ENCODE results near the gene MMP25.

Gene MMP25

DNA sequence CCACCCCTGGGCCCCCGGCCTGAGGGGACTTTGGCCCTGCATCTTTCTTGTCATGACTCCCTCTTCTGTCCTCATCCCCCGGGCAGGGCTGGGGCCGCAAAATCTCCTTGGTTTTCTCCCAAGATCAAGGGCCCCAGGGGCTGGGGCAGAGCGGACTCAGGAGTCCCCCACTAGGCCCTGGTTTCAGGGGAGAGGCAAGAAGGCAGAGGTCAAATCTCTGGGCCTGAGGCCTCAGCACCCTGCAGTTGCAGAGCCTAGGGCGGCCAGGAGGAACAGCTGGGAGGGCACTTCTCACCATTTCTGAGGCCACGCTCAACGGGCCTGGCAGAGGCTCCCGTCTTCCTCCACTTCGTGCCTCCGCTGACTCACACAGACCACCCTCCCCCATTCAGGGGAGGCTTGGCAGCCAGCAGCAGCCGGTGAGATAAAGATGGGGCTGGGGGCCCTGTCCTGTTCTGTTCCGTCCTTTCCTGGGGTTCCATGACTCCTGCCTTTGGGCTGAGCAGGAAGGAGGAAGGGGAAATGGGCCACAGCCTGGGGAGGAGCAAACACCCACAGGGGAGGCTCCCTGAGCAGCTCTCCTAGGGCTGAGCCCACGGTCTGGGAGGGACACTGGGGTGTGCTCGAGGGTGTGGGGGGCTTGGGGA lies 40.4 kb downstream of the MMP25 start:
- Histone ChIP-seq H3K9me3 (ENCODE audit: control insufficient read depth, insufficient read depth, low read length) (no peaks in the 10 kb centered on the region), H3K27me3 (ENCODE audit: control insufficient read depth, low read length) (no peaks in the 10 kb centered on the region), H3K4me3 (ENCODE audit: low read length) (no peak overlapping the region), H3K4me1 (ENCODE audit: control insufficient read depth, low read length) (no peaks in the 10 kb centered on the region), H3K4me2 (ENCODE audit: low read length) (no peak overlapping the region), H3K9me2 (replicated peaks; ENCODE audit: control insufficient read depth, low read length) (no peaks in the 10 kb centered on the region), H3K79me2 (ENCODE audit: control insufficient read depth, low read length) (no peaks in the 10 kb centered on the region), H3K27ac (ENCODE audit: low read depth, low read length) (no peak overlapping the region), H3F3A (ENCODE audit: control insufficient read depth, insufficient read depth) (no peaks in the 10 kb centered on the region), H4K20me1 (ENCODE audit: control insufficient read depth, insufficient read depth, low read depth, low read length) (no peaks in the 10 kb centered on the region), H3K36me3 (ENCODE audit: control insufficient read depth, low read length) (no peaks in the 10 kb centered on the region)
- TF ChIP-seq CTCF (IDR thresholded peaks at IDR 0.05; ENCODE audit: low read depth, low read length, poor library complexity, severe bottlenecking) (no peak), EZH2phosphoT487 (IDR thresholded peaks at IDR 0.05; ENCODE audit: borderline replicate concordance, low read length) (no peak)

DNA sequence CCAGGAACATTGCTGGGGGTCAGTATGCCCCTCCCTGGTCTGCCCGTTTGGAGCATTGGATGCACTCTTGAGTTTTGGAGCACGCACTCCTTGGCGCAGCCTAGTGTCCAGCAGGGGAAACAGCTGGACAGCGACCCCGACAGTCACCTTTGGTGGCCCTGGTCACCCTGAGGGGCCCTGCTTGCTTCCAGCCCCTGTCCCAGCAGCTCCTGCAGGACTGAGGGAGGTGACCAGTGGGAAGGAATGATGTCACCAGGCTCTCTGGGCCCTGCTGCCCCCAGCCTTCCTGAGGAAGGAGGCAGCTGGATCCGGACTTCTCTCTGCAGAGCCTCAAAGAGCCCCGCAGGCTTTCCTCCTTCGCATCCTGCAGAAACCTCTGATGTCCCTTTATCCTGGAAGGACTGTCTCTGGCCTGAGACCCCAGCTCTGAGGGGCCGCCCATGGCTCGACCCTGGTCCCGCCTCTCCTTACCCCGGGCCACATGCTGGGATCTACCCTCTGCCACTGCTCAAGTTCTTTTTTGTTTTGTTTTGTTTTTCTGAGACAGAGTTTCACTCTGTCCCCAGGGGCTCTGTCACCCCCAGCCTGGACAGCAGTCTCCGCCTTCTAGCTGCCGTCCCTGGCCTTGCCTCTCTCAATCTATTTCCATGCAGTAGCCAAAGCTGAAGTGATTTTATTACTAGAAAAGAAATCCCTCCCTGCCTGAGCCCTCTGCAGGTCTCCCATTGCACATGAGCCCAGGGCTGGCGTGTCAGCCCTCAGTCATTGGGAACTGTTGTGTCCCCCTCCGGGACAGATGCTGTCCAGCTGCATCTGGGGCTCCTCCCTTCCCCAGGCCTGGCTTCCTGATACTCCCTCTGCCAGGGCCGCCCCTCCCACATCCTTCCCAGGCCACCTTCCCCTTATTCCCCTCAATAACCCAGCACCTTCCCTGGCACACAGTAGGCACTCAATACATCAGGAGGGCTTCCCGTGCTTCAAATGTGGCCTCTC lies 41.2 kb downstream of the MMP25 start:
- Histone ChIP-seq H3K9me2 (replicated peaks; ENCODE audit: control insufficient read depth, low read length) (no peaks in the 10 kb centered on the region), H3K36me3 (ENCODE audit: control insufficient read depth, low read length) (no peaks in the 10 kb centered on the region), H3K9me3 (ENCODE audit: control insufficient read depth, insufficient read depth, low read length) (no peaks in the 10 kb centered on the region), H3K27me3 (ENCODE audit: control insufficient read depth, low read length) (no peaks in the 10 kb centered on the region), H3K4me1 (ENCODE audit: control insufficient read depth, low read length) (peaks cover 1% of the 10 kb centered on the region), H3K4me2 (ENCODE audit: low read length) (no peak overlapping the region), H3F3A (ENCODE audit: control insufficient read depth, insufficient read depth) (no peaks in the 10 kb centered on the region), H3K79me2 (ENCODE audit: control insufficient read depth, low read length) (no peaks in the 10 kb centered on the region), H4K20me1 (ENCODE audit: control insufficient read depth, insufficient read depth, low read depth, low read length) (no peaks in the 10 kb centered on the region), H3K4me3 (ENCODE audit: low read length) (no peak overlapping the region), H3K27ac (ENCODE audit: low read depth, low read length) (no peak overlapping the region)
- no peak for TF ChIP-seq CTCF (IDR thresholded peaks at IDR 0.05; ENCODE audit: low read depth, low read length, poor library complexity, severe bottlenecking)
- no peak for TF ChIP-seq EZH2phosphoT487 (IDR thresholded peaks at IDR 0.05; ENCODE audit: borderline replicate concordance, low read length)

GRCh38 chr16:3088450-3088849 lies 42.1 kb downstream of the MMP25 start:
- Histone ChIP-seq H3K4me3 (ENCODE audit: low read length) (no peak overlapping the region), H3K4me2 (ENCODE audit: low read length) (no peak overlapping the region), H3F3A (ENCODE audit: control insufficient read depth, insufficient read depth) (no peaks in the 10 kb centered on the region), H3K79me2 (ENCODE audit: control insufficient read depth, low read length) (no peaks in the 10 kb centered on the region), H3K27ac (ENCODE audit: low read depth, low read length) (no peak overlapping the region), H3K9me2 (replicated peaks; ENCODE audit: control insufficient read depth, low read length) (no peaks in the 10 kb centered on the region), H3K36me3 (ENCODE audit: control insufficient read depth, low read length) (no peaks in the 10 kb centered on the region), H3K4me1 (ENCODE audit: control insufficient read depth, low read length) (peaks cover 10% of the 10 kb centered on the region), H3K27me3 (ENCODE audit: control insufficient read depth, low read length) (no peaks in the 10 kb centered on the region), H4K20me1 (ENCODE audit: control insufficient read depth, insufficient read depth, low read depth, low read length) (no peaks in the 10 kb centered on the region), H3K9me3 (ENCODE audit: control insufficient read depth, insufficient read depth, low read length) (no peaks in the 10 kb centered on the region)
- TF ChIP-seq CTCF (IDR thresholded peaks at IDR 0.05; ENCODE audit: low read depth, low read length, poor library complexity, severe bottlenecking): no peak
- TF ChIP-seq EZH2phosphoT487 (IDR thresholded peaks at IDR 0.05; ENCODE audit: borderline replicate concordance, low read length): no peak

Data from DOHH2 (cell line).